ENCODE measurements around the gene SEM1.
"Not testable (repeated sequence)": the region's sequence is repeated elsewhere in the genome, so short reads cannot be mapped to it uniquely, and the experiment has no call there.

The SEM1 gene

GRCh38 chr7:96662151-96662550, 47.5 kb downstream of the SEM1 start:
- not testable (repeated sequence) for DNase-seq (ENCODE audit: low spot score)

DNA sequence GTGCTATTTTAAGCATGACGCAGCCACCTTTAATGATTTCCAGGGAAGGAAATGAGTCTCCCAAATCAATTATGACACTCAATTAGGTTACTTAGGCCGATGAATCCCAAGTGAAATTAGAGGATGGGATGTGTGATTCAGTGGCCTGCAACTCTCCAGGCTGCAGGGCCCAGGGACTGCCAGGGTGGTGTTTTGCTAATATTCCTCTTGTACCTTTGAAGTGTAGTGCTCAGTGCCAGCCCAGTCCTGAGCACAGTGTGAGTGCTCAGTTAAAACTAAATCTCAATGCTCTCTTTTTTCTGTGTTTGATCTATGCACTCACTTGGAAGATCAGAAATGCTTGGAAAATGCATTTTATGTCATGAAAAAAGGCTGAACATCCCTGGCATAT, 51.6 kb downstream of the SEM1 start:
- DNase-seq (ENCODE audit: low spot score): no peak

DNA sequence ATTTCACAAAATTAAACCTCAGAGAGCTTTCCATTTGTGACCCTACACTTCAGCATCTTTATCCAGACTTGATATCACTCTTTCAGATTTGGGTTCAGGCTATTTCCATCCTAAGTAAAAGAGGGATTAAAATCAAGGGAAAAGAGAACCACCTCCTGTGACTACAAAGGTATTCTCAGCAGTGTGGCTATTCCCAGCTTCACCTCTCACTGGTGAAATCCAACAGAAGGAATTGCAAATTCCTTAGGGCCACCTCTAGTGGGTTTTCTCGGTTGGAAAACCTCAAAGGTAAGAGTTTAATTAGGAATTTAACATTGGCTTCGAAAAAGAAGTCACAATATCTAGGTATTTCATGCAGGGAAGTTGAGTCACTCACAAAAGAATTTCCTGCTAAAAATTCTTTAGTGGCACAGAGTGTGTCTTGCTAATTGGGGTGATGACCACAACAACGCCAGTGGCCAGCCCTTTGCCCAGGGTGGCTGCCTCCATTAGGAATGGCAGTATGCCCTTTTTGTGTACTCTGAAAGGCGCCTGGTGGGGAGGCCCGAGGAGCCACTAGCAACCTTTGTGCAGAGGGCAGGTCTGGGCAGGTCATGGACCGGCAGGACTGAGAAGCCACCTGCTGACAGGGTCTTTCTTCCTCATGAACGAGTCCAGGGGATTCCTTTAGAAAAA, 52.2 kb downstream of the SEM1 start:
- DNase-seq (ENCODE audit: low spot score): no peak

DNA sequence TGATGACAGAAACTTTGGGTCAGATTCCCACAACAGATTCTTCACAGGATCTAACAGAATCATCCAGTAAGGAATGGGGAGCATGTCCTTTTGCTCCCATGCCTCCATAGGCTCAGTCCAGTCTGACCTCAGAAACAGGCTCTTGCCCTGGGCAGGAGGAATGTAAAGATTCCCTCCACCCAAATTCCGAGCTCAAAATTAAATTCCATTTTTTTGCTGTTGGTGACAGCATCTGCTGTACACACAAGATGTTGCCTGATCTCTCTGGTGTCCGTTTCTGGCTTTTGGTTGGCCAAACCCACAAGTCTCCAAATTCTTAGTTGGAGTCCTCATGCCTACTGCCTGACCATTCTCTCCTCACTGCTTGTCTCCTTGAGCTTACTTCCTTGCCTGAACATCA, 53.7 kb downstream of the SEM1 start:
- no peak for DNase-seq (ENCODE audit: low spot score)

DNA sequence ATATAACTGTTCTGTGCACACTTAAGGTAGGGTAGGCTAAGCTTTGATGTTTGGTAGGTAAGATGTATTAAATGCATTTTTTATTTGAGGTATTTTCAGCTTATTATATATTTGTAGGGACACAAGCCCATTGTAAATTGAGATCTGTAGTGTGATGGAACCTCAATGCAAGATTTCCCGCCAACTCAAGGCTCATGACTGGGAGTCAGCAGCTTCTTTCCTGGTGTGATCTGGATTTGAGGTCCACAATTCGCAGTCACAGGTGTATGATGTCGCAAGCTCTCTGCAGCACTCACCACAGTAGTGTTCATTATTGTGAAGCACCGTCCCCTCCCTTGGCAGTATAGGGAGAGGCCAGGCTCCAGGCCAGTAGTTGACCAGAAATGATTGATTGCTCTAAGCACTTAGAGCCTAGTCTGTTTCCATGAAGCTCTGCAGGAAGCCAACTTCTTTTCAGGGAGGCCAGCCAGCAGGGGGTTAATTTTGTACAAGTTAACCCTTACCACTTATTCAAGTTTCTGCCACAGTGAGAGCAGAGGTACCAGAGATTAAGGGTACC, 54.9 kb downstream of the SEM1 start:
- no peak for DNase-seq (ENCODE audit: low spot score)

DNA sequence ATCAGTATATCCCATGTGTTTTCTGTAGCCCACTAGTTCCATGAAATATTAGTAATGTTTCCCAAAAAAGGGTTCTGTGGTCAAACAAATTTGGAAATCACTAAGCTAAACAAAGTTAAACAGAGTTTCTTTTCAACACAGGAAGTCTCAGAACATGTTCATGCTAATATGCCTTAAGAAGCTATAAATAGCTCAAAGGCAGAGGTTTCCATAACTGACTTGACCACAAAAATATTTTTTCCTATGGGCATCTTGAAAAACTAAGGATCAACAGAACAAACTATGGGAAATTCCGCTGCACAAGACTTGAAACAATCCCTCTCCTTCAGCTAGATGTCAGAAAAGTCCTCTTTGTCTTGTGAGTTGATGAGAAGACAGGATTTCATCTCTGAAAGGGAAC, 59.7 kb downstream of the SEM1 start:
- no peak for DNase-seq (ENCODE audit: low spot score)

GRCh38 chr7:96648784-96649183, 60.9 kb downstream of the SEM1 start:
- no peak for DNase-seq (ENCODE audit: low spot score)

DNA sequence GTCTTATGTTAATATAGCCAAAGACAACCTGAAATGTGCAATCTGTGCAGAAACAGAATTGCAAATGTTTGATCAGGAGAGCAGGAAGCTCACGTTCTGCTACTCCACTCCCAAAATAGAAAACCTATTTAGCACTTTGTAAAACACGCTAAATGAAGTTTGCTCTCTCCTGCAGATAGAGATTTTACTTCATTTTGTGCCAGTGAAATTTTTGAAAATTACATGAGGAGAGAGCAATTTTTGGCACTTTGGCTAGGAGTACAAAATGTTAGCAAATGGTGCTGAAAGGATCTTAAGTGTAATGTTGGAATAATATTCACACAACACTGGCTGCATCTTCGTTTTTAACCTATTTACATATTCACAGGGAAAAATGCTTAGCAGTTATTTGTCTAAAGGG, 61.9 kb downstream of the SEM1 start:
- DNase-seq (ENCODE audit: low spot score): no peak

- DNase-seq (ENCODE audit: low spot score): no peak
Observed at GRCh38 chr7:96645084-96645483, 64.6 kb downstream of the SEM1 start.

DNA sequence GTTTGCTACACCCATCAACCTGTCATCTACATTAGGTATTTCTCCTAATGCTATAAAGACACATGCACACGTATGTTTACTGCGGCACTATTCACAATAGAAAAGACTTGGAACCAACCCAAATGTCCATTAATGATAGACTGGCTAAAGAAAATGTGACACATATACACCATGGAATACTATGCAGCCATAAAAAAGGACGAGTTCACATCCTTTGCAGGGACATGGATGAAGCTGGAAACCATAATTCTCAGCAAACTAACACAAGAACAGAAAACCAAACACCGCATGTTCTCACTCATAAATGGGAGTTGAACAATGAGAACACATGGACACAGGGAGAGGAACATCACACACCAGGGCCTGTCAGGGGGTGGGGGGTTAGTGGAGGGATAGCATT, 66.2 kb downstream of the SEM1 start:
- not testable (repeated sequence) for DNase-seq (ENCODE audit: low spot score)

DNA sequence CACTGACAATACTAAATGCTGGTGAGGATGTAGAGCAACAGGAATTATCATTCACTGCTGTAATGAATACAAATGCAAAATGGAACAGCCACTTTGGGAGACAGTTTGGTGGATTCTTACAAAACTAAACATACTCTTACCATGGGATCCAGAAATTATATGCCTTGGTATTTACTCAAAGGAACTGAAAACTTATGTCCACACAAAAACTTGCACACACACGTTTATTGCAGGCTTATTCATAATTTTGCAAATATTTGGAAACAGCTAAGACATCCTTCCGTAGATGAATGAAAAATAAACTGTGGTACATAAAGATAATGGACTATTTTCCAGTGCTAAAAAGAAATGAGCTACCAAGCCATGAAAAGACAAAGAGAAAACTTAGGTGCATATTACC, 69.6 kb downstream of the SEM1 start:
- no peak for DNase-seq (ENCODE audit: low spot score)
